HFFc6 (cell line): ENCODE results near the gene NTNG1. TPM values are rescaled to one million over a fixed set of nuclear protein-coding genes. Genes with fewer than 3 reads are reported as not detected.

ENCODE experiments used
- DNase-seq: peaks from one replicate; pipeline ENCODE4 v3.0.0-alpha.2; 2018
- H3K27ac Mint-ChIP-seq: 2 replicates; pipeline ENCODE4 v1.8.0; 2020; ENCODE audit warnings: mild to moderate bottlenecking, mixed read lengths
- H3K27me3 Mint-ChIP-seq: 2 replicates; pipeline ENCODE4 v1.8.0; 2021; ENCODE audit warnings: mild to moderate bottlenecking, moderate library complexity, mixed read lengths; ENCODE audit not compliant: insufficient read depth
- H3K36me3 Mint-ChIP-seq: 2 replicates; pipeline ENCODE4 v1.8.0; 2021; ENCODE audit warnings: low read depth, mixed read lengths
- H3K4me1 Mint-ChIP-seq: 2 replicates; pipeline ENCODE4 v1.8.0; 2020; ENCODE audit warnings: low read depth, mixed read lengths
- H3K4me3 Mint-ChIP-seq: 2 replicates; pipeline ENCODE4 v1.8.0; 2020; ENCODE audit warnings: mild to moderate bottlenecking, moderate library complexity, mixed read lengths
- H3K9me3 Mint-ChIP-seq: 2 replicates; pipeline ENCODE4 v1.8.0; 2020; ENCODE audit warnings: mild to moderate bottlenecking, mixed read lengths
- total RNA-seq, 6 experiments: library from RNA; stranded (reverse); fragmentation: NEBNext Ultra II Directional; extraction: Animal tissue kit (Norgen Biotek cat#: 25700); gene quantifications; 2 replicates in 1 of 6; 3 replicates in 5 of 6; pipeline ENCODE4 v1.2.3, GENCODE V29; 2021
- TF ChIP-seq, protein P1 (sequence below): fragments of 200-600 bp; sonication (generic); IDR thresholded peaks from 2 replicates; pipeline ENCODE4 v1.5.0; 2021; ENCODE audit warnings: antibody characterized with exemption, mild to moderate bottlenecking

NTNG1 gene
- total RNA-seq, 6 experiments from 2014 or later: 1.3 to 8.0 (median 2.2) TPM

DNA sequence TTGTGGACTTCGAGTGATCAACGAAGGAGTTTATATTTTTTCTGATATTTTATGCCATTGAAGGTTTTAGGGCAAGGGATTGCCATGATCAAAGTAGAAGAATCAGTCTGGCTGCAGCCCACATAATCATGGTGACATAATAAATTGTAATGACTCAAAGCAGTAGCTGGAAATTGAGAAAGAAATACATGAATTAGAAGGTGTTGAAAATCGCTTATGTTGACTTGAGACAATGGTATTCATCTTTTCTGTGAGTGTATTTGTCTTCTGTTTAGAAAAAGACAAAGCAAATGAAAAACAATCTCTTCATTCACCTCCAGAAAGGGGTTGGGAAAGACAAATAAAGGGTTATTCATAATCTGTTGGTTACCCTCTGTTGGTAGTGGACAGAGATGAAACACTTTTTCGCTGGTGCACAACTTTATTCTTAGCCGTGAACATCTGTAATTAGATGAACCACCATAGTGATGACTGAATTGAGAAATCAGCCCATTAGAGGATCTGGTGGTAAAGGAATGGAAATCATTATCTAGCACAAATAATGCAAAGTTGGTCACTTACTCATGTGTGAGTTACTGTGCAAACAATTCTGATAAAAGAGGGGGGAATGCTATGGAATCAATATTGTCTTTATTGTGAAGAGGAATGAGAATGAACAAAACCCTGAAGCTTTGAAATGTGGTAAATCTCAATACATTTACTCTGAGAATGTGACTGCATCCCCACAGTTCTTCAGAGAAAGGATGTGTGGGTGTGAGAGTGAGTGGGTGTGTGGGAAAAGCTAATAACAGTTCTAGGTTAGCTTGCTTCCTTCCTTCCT, 121.8 kb downstream of the NTNG1 start:
- TF ChIP-seq, protein P1, sequence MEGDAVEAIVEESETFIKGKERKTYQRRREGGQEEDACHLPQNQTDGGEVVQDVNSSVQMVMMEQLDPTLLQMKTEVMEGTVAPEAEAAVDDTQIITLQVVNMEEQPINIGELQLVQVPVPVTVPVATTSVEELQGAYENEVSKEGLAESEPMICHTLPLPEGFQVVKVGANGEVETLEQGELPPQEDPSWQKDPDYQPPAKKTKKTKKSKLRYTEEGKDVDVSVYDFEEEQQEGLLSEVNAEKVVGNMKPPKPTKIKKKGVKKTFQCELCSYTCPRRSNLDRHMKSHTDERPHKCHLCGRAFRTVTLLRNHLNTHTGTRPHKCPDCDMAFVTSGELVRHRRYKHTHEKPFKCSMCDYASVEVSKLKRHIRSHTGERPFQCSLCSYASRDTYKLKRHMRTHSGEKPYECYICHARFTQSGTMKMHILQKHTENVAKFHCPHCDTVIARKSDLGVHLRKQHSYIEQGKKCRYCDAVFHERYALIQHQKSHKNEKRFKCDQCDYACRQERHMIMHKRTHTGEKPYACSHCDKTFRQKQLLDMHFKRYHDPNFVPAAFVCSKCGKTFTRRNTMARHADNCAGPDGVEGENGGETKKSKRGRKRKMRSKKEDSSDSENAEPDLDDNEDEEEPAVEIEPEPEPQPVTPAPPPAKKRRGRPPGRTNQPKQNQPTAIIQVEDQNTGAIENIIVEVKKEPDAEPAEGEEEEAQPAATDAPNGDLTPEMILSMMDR: no peak
- H3K4me3 Mint-ChIP-seq: no peak overlapping the region
- no peak for DNase-seq

DNA sequence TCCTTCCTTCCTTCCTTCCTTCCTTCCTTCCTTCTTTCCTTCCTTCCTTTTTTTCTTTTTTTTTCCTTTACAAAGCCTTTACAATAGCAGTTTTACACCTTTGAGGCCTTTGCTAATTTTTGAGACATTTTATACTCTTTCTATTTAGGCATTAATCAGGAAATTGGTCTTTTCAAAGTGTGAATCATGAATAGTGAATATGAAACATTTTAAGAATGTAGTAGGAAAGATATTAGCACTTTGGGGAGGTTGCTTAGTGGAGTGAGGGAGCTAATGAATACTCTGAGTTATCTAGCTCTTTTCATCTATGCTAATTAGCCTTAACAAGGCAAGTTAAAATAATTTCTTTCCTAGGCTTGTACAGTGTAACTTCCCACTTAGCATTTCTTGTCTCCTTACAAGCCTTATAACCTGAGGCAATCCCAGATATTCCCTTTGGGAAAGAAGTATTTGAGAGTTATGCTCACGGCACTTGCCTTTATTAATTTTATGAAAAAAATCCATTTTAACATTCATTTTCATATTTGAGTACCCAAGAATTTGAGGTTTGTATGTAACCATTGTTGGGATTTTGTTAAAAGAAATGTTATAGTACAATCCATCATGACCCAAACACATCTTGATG, 122.6 kb downstream of the NTNG1 start:
- Mint-ChIP-seq H3K36me3 (peaks cover 4% of the 10 kb centered on the region; the same call in 1 of the 2 replicates), H3K4me3 (no peak overlapping the region), H3K27ac (no peak overlapping the region), H3K9me3 (peaks cover 6% of the 10 kb centered on the region; the same call in 1 of the 2 replicates), H3K27me3 (no peaks in the 10 kb centered on the region), H3K4me1 (peaks cover 29% of the 10 kb centered on the region; the same call in 1 of the 2 replicates)
- TF ChIP-seq, protein P1: no peak
- DNase-seq: no peak

More for the DNA sequence above, 121.8 kb downstream of the NTNG1 start:
- Mint-ChIP-seq H3K36me3 (peaks cover 4% of the 10 kb centered on the region; the same call in 1 of the 2 replicates), H3K27me3 (no peaks in the 10 kb centered on the region), H3K9me3 (peaks cover 6% of the 10 kb centered on the region; the same call in 1 of the 2 replicates), H3K27ac (no peak overlapping the region), H3K4me1 (peaks cover 29% of the 10 kb centered on the region; the same call in 1 of the 2 replicates)

- TF ChIP-seq, protein P1: no peak
- H3K36me3 Mint-ChIP-seq: peaks cover 4% of the 10 kb centered on the region; the same call in 1 of the 2 replicates
- peaks cover 29% of the 10 kb centered on the region; the same call in 1 of the 2 replicates for H3K4me1 Mint-ChIP-seq
- H3K4me3 Mint-ChIP-seq: no peak overlapping the region
- H3K27ac Mint-ChIP-seq: no peak overlapping the region
- DNase-seq: no peak
- peaks cover 6% of the 10 kb centered on the region; the same call in 1 of the 2 replicates for H3K9me3 Mint-ChIP-seq
- H3K27me3 Mint-ChIP-seq: no peaks in the 10 kb centered on the region
These were observed 123.2 kb downstream of the NTNG1 start for GRCh38 chr1:107264007-107264406.

- peaks cover 6% of the 10 kb centered on the region; the same call in 1 of the 2 replicates for H3K9me3 Mint-ChIP-seq
- H3K4me1 Mint-ChIP-seq: peaks cover 29% of the 10 kb centered on the region; the same call in 1 of the 2 replicates
- H3K27me3 Mint-ChIP-seq: no peaks in the 10 kb centered on the region
- peaks cover 4% of the 10 kb centered on the region; the same call in 1 of the 2 replicates for H3K36me3 Mint-ChIP-seq
- TF ChIP-seq, protein P1: no peak
- no peak for DNase-seq
- no peak overlapping the region for H3K27ac Mint-ChIP-seq
- H3K4me3 Mint-ChIP-seq: no peak overlapping the region
These were observed 123.7 kb downstream of the NTNG1 start for GRCh38 chr1:107264561-107264960.

DNA sequence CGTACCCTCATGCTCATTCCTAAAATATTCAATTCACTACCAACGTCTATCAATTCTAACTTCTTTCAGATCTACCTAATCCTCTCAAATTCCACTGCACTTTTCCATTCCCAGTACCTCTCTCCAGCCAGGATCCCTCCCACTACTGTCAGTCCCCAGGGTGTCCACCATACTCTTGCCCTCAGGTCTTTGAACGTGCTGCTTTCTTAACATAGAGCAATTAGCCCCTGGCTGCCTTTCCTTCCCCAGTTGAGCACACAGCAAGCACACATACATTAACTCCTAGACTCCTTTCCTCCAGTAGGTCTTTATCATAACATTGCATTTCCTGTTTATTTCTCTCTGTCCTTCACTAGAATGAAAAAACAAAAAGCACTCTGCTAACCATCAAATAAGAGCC, 126.7 kb downstream of the NTNG1 start:
- Mint-ChIP-seq H3K9me3 (no peaks in the 10 kb centered on the region; the same call in 1 of the 2 replicates), H3K4me3 (no peak overlapping the region), H3K27ac (no peak overlapping the region), H3K27me3 (no peaks in the 10 kb centered on the region), H3K36me3 (no peaks in the 10 kb centered on the region), H3K4me1 (peaks cover 24% of the 10 kb centered on the region; the same call in 1 of the 2 replicates)
- TF ChIP-seq, protein P1: no peak
- no peak for DNase-seq
